Brain microvascular endothelial cell (primary cell): ENCODE data around the gene PCCB.

Experiments used
- DNase-seq: peaks from one replicate; pipeline ENCODE4 v3.0.0-alpha.2; 2020
- H3K27ac ChIP-seq: fragments of 250-450 bp; sonication (Bioruptor Pico); 2 replicates; pipeline ENCODE4 v1.5.1; 2020; ENCODE audit warnings: mild to moderate bottlenecking, moderate library complexity
- H3K27me3 ChIP-seq: fragments of 250-450 bp; sonication (Bioruptor Pico); replicated peaks from 2 replicates; pipeline ENCODE4 v1.5.1; 2020; ENCODE audit warnings: mild to moderate bottlenecking
- H3K36me3 ChIP-seq: fragments of 250-450 bp; sonication (Bioruptor Pico); replicated peaks from 2 replicates; pipeline ENCODE4 v1.5.1; 2020; ENCODE audit warnings: mild to moderate bottlenecking
- H3K4me3 ChIP-seq: 2 replicates; pipeline ENCODE4 v1.5.1; 2011; ENCODE audit warnings: low read depth, mild to moderate bottlenecking, control low read depth, low read length, moderate library complexity
- CTCF ChIP-seq: IDR thresholded peaks from 2 replicates; pipeline ENCODE4 v1.5.1; 2011; ENCODE audit warnings: low read depth, mild to moderate bottlenecking, moderate library complexity, low read length, control low read depth, inconsistent platforms; ENCODE audit errors: missing control alignments
- in situ Hi-C: cut with HindIII; loops from 2 replicates; pipeline ENCODE4 v1.10.0; 2017; ENCODE audit warnings: low sequenced_read_pairs, low pct_ligation_motif_present

PCCB gene

DNA sequence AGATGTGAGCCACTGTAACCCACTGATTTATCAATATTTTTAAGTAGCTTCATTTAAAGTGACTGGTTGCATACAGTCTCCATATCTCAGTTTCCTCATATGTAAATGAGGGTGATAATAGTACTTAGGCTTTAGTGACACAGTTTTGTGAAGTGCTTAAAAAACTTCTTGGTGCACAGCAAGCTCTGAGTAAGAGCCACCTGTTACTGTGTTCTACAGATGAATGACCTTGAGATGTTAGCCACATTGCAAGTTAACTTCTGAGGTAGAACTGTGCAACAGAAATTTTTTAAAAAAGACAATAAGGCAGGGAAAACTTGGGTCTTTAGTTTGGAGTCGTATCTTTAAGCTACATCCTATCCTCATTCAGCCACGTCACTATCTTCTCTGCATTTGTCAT, 43.1 kb downstream of the PCCB start:
- no peaks in the 10 kb centered on the region for H3K27me3 ChIP-seq
- H3K27ac ChIP-seq, result no peak overlapping the region
- in situ Hi-C loops, result no loop called here
- no peak for DNase-seq
- peaks cover 2% of the 10 kb centered on the region for H3K36me3 ChIP-seq
- H3K4me3 ChIP-seq, result no peak overlapping the region
- no peak for TF ChIP-seq CTCF

DNA sequence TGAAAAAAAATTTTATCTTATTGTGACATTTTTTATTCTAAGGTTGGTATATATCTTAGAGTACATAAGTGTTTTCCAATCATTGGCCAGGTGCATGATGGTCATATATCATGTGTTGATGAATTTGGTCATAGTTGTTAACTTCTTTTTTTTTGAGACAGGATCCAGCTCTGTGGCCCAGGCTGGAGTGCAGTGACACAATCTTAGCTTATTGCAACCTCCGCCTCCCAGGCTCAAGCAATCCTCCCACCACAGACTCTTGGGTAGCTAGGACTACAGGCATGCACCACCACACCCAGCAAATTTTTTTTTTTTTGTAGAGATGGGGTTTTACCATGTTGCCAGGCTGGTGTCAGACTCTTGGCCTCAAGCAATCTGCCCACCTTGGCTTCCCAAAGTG, 44.0 kb downstream of the PCCB start:
- TF ChIP-seq CTCF, result no peak
- Histone ChIP-seq H3K27ac (no peak overlapping the region), H3K27me3 (no peaks in the 10 kb centered on the region), H3K4me3 (no peak overlapping the region), H3K36me3 (peaks cover 2% of the 10 kb centered on the region)
- in situ Hi-C loops, result no loop called here
- no peak for DNase-seq

DNA sequence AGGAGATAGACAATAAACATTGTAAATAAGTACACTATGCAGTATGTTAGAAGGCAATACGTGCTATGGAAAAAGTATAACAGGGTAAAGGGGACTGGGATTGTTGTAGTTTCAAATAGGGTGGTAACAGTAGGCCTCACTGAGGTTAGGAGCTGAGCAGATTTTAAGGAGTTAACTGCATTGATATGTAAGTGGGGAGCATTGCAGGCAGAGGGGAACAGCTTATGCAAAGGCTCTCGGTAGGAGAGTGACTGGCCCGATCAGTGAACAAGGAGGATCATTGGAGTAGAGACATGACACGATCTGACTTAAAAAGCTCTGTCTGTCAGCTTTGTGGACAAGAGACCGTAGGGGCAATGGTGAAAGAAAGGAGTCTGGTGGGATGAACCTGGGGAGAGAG, 46.8 kb downstream of the PCCB start:
- no peak for DNase-seq
- Histone ChIP-seq H3K36me3 (peaks cover 9% of the 10 kb centered on the region), H3K4me3 (no peak overlapping the region), H3K27ac (no peak overlapping the region), H3K27me3 (no peaks in the 10 kb centered on the region)
- no peak for TF ChIP-seq CTCF
- in situ Hi-C loops, result no loop called here

DNA sequence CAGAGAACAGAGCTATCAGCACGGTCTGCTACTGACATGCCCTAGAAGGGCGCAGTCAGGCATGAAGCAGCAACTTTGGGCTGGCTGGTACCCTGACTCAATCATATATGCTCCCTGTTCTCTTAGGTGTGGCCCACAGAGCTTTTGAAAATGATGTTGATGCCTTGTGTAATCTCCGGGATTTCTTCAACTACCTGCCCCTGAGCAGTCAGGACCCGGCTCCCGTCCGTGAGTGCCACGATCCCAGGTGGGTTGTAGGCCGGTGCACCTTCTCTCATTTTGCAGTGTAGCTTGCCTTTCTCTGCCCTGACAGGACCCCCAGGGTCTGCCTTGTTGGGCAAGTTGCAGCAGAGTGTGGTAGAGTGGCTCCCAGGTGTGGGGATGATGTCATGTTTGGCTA, 47.7 kb downstream of the PCCB start:
- no peak for TF ChIP-seq CTCF
- in situ Hi-C loops, result no loop called here
- no peak overlapping the region for H3K27ac ChIP-seq
- H3K36me3 ChIP-seq, result peaks cover 9% of the 10 kb centered on the region
- no peak for DNase-seq
- no peaks in the 10 kb centered on the region for H3K27me3 ChIP-seq
- no peak overlapping the region for H3K4me3 ChIP-seq

DNA sequence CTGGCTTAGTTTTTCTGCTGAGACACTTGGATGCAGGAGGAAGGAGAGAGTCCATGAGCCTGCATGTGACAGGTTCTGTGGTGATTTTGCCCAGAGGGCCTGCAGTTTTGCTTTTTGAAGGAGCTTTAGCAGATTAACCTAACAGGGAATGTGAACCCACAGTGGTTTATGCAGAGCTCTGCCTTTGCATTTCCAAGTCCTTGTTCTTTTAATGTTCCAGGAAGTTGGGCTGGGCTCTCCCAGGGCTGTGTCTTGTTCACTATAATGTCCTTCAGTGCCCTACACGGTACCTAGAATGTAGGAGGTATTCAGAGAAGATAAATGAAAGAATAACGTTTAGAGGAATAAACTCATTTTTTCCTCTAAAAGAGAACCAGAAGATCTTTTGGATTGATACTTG, 50.3 kb downstream of the PCCB start:
- Histone ChIP-seq H3K27me3 (no peaks in the 10 kb centered on the region), H3K36me3 (peaks cover 9% of the 10 kb centered on the region), H3K27ac (no peak overlapping the region), H3K4me3 (no peak overlapping the region)
- no peak for DNase-seq
- in situ Hi-C loops, result no loop called here
- no peak for TF ChIP-seq CTCF

DNA sequence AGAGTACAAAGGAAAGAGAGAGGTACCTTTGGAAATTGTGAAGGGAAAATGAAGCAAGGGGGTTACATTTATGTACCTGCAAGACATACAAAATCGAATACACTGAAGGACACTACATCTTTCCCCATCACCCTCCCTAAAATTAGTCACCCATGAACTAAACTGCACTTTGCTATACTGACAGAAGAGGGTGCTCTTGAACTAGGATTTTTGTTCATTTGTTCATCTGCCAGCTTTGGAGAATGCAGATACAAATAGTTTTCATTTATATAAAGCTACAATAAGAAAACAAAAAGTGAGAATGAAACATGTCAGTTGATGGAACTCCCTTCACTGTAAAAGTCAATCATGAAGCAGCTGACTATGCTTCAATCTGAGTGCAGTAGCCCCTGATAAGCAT, 55.7 kb downstream of the PCCB start:
- Histone ChIP-seq H3K27me3 (no peaks in the 10 kb centered on the region), H3K36me3 (peaks cover 5% of the 10 kb centered on the region), H3K4me3 (no peak overlapping the region), H3K27ac (no peak overlapping the region)
- peak; percentile 39 for TF ChIP-seq CTCF
- no peak for DNase-seq
- in situ Hi-C loops, result no loop called here
